HG03064 (cell line): ENCODE results near the gene ACTR3.

Experiments used
- ATAC-seq: cut with Tn5 transposase; IDR thresholded peaks from one replicate; pipeline ENCODE4 v1.9.1; 2021; ENCODE audit warnings: low read depth; ENCODE audit not compliant: unreplicated experiment

The ACTR3 gene

DNA sequence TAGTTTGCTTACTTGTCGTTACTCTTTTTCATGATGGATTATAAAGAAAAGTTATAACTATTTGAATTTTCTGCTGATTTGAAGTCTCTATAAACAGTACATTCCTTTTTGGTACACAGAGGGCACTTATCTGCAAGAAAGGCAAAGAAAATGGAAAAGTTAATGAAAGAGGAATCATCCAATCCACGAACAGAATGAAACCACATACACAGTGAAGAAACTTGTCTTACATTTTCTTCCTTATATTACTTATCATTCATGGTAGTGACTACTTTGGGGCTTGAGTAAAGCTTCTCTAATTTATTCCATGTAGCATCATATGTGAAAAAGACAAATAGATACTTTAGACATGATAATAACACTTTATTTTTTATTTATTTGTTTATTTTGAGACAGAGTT lies 14.8 kb upstream of the ACTR3 start:
- no peak for ATAC-seq

DNA sequence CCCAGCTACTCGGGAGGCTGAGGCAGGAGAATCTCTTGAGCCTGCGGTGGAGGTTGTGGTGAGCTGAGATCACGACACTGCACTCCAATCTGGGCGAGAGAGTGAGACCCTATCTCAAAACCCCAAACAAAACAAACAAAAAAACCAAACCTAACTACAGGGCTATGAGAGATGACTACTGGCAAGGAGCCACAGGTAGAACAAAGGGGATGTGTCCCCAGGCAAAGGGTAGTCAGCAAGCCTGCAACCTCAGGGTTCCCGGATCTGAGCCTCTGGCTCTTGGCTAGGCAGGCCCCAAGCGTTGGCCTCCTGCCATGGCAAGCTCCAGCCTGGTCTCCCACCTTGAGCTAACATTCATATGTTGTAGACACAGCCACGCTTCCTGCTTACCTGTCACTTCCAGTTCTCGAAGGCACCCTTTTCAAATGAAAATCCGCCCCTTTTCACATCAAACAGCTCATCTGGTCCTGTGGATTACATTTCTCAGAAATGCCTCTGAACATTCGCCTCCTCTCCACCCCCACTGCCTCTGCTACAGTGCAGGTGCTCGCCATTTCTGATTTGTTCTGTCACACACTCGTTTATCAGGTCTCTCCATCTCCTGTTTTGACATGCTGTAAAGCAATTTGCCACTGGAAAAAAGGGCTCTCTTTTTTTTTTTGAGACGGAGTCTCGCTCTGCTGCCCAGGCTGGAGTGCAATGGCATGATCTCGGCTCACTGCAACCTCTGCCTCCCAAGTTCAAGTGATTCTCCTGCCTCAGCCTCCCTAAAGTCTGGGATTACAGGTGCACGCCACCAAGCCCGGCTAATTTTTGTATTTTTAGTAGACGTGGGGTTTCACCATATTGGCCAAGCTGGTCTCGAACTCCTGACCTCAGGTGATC lies 13.1 kb upstream of the ACTR3 start:
- ATAC-seq, result no peak

DNA sequence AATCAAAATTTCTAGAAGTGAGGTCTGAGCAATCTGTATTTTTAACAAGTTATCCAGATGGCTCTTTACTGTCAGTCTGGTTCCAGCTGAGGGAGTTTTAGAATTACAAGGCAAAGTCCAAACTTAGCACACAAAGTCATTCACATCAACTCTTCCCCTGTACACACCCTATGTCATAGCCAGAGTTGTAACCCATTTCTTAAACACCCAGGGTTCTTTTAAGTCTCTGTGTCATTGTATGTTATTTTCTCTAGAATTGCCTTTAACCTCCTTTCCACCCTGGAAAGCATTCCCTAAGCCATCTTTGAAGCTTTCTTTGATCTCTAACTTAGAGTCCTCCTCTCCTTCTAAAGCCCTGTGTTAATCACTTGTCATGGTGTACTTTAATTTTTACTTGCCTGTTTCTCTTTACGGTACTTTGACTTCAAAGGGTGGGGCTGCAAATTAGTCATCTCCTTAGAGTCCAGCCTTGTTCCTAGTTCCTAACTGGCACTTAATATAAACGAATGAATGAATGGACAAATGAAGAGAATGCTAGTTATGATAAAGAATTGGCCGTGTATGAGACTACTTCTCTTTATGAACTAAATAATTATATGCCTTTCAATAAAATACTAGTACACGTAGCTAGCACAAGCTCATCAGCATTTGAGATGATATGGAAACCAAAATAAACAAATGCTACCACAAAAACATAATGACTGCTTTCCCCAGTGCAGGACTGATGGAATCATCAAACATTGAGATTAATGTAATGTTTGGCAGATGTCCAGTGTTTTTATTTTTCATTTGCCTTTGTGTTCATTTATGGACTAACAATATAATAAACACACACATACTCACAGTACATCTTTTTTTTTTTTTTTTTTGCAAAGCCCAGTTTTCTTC lies 11.9 kb upstream of the ACTR3 start:
- no peak for ATAC-seq

DNA sequence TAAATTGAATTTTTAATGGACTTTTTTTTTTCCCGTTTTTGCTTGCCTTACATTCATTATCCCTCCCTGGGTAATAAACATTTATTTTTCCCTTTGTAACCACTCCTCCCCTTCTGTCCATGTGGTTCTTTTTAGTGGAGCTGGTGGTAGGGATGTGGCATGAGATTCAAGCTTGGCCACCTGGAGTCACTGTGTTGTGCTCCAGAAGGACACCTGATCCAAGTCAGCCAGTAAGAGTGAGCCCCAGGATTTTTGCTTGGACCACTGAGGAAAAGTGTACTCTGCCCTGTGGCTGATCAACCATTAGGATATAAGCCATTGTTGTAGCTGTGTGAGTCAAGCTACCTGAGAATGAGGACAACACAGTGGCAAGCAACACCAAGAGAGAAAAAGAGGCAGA lies 11.1 kb upstream of the ACTR3 start:
- ATAC-seq, result no peak

DNA sequence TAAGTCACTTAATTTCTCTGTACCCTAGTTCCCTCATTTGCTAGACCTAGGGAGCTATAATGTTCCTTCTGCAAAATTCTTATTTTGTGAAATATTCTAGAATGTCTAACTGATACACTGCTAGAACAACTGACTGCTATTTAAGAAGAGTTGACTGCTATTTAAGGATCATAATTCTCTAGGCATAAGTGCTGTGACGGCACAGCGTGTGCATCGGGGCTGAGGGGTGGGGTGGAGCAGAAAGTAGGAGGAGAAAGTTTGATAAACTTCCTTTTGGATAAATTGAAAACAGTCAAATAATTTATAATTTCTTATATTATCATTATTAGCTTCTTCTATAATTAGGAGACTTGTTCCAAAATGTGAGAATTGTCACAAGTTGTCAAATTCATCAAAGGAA lies 10.4 kb upstream of the ACTR3 start:
- no peak for ATAC-seq

DNA sequence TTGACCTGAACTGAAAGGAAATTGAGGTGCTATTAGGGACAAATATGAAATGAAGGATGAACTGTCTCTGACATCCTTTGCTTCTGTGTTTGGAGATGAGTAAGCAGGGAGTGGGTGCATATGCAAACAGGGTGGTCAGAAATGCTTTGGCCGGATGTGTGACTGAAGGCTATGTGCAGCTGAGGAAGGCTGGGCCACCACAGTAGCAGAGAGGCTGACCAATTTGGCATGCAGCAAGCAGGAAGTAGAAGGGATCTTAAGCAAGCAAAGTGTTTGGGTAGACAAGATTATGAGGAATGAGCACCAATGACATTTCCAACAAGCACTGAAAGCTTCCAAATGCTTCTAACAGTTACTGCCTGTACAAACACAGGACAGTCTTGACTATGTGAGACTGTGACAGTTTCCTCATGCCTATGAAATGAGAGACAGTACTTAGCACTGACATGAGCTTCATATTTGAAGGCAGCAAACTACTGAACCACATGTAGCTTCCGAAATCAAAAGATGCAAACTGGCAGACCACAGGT lies 3.3 kb upstream of the ACTR3 start:
- peak; percentile 63 for ATAC-seq

DNA sequence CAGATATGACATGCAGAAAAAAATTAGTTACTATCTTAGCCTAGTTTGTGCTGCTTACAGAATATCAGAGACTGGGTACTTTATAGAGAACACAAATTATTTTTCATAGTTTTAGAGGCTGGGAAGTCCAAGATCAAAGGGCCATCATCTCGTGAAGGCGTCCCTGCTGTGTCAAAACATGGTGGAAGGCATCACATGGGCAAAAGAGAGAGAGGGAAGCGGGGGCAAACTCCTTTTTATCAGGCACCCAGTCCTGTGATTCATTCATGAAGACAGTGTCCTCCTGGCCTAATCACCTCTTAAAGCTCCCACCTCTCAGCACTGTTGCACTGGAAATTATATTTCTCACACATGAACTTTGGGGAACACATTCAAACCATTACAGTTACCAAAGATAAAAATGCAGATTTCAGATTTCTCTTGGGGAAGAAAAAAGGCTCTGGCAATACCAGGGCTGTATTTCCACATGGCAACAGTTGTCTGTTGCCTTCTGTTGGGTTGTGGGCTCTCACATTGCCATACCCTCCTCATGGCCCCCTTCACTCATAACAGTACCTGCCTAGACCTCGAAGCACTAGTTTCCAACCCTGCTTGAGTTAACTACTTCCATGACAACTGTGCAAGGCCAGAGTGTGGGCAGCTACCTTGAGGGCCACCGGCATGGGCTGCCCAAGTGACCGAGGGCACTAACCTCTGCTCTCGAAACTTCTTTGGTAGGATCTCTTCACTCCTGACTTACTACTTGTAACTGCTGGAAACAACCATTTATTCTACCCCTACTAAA lies 2.7 kb upstream of the ACTR3 start:
- ATAC-seq, result no peak

DNA sequence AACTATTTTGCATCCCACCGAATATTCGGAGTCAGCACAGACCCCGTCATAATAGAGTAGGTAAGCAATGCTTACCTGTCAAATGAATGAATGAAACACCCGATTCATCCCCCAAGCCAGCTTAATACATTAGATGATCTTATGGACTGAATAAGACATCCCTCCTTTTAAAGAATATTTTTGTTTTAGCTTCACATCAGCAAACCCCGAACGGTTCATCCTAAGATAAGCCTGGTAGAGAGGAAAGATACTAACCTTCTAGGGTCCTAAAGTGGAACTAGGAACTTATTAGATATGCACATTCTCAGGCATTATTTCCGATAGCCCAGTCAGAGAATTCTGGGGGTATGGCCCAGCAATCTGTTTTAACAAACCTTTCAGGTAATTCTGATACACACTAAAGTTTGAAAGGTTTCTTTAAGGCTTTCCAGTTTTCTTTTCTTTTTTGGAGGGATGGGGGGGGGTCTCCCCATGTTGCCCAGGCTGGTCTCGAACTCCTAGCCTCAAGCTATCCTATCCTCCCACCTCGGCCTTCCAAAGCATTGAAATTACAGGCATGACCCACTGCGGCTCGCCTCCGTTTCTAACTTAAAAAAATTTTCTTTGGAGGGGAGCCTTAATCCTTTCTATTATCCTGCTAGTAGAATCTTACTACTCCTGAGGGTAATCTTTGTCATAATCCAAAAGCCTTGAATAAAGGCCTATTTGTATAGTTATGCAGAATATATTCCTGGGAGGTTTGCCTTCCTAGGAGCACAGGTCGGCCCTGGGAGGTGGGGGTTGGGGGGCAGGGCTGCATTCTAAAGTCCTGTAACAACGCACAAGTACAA lies 1.0 kb upstream of the ACTR3 start:
- no peak for ATAC-seq

DNA sequence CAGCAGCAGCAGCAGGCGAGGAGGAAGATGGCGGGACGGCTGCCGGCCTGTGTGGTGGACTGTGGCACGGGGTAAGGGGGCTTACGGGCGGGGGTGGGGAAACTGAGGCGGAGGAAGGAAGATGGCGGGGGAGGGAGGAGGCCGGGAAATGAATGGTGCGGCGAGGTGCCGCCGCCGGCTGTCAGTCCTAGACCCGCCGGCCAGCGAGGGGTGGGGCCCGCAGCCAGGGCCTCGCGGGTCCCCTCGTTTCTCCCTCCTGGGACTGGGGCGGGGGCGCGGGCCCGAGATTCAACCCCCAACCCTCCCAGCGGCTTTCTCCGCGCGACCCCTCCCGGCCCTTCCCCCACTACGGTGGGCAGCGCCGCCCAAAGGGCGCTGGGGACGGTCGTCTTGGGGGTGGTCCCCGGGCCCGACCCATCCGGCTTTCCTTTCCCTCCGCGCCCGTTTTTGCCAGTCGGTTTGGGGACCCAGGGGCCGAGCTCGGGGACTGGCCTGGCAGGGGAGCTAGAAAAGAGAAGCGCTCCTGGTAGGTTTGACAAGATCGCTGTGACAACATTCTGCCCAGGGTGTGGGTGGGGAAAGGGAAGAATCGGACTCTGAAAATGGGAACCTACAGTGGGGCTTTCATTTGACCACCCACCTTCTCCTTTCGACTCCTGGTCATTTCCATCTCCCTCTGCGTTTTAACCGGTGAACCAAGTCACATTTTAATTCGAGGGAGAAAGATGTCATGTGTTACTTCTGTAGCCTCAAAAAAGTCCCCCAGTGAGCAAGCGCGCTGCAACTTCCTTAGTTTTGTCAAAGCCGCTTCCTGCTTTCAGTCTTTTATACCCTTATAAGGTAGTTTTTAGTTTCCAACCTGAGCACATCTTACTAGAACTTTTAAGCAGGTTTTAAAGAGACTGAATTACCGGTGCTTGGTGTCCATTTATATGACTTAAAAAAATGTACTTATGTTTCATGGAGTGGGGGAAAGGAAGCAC lies 655 bp downstream of the ACTR3 start:
- ATAC-seq, result peak; percentile 28

DNA sequence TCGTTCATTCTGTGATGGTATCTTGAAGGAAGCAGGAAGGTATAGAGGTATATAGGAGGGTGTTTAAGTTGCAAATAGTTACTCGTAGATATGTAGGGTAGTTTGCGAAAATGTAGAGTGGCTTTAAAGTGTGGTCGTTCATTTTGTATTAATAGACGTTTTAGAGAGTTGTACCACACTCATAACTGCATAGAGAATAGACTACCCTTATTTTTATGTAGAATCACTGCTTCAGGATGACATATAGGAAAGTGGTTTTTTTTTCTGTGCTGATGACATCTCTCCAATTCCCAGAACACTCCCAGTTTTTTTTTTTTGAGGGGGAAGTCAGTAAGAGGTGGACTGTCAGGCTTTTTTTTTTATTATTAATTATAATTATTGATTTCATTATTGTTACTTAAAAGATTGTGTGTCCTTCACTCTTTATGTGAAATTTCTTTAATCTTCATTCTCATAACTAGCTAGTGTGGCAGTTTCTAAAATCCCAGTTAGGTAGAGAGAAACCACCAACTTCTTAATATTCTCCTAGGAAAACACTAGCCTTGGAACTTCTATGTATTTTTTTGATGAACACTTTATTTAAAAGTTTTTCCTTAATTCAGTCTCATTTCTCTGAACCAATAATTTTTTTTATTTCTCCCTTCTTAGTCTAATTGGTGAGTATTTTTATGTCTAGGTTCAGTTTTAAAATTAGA lies 1.5 kb downstream of the ACTR3 start:
- no peak for ATAC-seq

DNA sequence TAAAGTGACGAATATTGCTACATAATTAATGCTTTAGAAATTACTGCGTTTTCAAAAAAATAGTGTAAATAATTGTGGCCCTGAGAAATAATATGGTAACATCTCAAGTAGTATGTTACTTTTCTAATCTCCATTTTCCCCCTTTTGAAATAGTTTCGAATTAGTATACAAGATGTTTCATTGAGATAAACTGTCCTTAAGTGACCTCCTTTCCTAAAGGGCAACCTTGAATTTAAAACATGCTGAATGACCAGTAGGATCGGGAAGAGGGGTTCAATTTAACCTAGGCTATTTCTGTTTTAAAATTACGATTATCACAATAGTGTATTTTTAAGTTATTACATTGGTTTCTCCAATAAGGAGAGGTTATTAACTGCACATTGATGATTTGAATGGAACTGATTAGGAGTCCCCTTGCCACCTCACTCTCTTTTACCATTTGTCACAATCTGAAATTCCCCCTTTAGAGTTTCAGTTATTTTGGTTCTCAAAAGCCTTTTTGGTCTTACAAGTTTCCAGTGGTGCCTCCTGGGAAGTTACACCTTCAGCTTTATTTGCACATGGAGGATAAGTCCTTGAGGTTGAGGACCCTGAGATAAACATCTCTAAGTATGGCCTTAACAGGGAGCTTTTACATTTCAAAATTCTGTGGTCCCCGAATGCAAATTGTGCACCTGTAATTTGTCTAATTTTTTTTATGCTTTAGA lies 2.3 kb downstream of the ACTR3 start:
- no peak for ATAC-seq

DNA sequence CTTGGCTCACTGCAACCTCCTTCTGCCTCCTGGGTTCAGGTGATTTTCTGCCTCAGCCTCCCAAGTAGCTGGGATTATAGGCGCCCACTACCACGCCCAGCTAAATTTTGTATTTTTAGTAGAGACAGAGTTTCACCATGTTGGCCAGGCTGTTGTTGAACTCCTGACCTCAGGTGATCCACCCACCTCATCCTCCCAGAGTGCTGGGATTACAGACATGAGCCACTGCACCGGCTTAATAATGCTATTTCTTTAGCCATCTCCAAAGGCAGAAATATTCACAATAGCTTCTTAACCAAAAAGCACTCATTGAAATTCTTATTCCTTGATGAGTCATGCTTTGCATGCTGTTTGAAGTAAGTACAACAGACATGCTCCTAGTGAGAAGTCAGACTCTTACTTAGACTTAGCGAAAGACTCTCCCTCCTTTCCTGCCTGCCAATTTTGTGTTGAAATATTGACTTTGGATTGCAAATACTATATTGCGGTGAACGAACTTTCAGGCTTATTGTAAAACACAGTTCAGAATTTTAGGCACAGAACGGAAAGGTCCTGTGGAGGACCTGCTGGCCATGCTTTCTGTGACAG lies 4.4 kb downstream of the ACTR3 start:
- no peak for ATAC-seq

DNA sequence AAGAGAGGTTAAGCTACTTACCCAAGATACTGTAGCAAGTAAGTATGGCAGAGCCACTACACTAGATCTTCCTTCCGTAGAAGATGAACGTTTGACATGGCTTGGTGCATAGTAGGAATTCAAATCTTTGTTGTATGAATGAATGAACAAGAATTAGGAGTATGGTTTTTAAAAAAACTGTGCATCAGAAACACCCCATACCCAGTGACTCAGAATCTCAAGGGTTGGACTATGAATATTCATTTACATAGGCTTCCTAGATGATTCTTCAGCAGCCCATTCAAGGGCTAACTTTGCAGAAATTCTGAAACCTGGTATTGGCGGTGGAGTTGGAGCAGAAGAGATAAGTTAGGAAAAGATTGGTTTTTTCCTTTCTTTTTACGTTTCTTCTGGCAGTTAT lies 5.4 kb downstream of the ACTR3 start:
- ATAC-seq, result no peak

DNA sequence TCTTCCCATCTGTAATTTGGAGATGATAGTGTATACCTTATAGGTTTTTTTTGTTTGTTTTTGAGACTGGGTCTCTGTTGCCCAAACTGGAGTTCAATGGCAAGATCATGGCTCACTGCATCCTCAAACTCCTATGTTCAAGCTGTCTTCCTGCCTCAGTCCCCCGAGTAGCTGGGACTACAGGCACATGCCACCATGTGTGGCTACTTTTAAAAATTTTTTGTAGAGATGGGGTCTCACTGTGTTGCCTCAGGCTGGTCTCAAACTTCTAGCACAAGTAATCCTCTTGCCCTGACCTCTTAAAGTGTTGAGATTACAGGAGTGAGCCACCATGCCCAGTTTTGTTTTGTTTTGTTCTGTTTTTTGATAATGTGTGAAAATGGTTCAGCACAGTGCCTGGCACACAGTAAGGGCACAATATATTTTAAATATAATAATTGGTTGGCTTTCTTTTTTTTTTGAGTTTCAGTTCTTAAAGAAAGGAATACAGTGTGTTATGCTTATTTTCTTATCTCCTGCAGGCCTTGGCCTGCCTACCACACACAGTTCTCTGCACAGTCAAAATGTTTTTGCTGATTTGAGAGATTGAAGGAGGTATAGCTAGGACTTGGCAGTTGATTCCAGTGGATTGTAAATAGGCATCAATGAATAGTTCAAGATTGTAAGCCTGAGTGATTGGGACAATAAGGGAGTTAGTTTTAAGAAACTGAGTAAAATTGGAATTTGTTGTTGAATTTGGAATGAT lies 6.1 kb downstream of the ACTR3 start:
- ATAC-seq, result no peak

DNA sequence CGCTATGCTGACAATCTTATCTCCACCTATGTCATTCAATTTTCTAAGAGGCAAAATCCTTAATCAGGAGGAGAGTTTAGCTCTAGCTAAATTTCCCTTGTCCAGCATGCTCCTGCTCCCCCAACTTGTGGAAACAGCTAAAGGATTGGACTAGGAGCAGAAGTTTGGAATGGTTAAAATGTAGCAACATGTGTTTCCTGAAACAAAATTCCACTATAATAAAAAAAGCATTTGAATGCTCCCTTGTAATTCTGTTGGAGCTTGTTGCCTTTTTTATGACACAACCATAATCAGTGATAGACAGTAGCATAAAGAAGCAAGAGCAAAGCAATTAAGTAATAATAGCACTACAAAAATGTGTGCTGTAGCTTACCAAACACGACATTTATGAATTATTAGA lies 6.9 kb downstream of the ACTR3 start:
- no peak for ATAC-seq

DNA sequence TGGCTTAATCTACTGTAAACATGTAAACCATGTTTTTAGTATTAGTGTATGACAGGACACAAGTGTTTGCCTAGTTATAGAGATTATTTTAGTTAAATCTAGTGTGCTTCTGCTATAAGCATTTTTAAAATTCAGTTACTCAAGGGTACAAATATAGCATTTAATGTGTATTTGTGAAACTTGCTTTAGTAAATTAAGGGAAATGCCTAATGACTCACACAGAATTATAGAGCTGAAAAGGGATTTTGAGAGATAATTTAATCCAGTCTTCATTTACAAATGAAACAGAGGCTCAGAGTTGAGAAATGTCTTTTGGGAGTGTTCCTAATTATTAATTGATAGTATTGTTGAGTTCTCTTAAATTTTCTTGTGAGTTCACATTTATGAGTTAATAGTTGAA lies 8.2 kb downstream of the ACTR3 start:
- ATAC-seq, result no peak
